HG02943 (cell line): ENCODE measurements around the gene DPH1.

Source experiments
- ATAC-seq: cut with Tn5 transposase; IDR thresholded peaks from one replicate; pipeline ENCODE4 v1.9.1; 2021; ENCODE audit warnings: mild to moderate bottlenecking, low read depth, moderate library complexity; ENCODE audit not compliant: unreplicated experiment

DPH1 gene

DNA sequence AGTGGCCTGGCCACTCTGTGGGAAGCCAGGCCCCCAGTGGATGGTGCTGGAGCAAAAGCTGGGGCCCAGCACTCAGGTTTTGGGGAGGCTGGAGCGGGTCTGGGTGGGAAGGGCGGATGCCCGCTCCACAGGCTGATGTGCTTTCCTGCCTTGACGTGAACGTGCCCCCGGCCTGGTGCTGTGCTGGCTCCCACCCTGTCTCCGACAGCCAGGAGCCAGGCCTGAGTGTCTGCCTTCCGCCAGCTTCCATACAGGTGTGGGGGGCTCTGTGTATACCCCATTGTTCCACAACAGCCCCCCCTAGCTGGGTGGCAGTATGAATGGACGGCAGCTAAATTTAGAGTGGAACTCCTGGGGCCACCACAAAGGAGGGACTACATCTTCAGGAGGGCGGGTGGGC lies 45.0 kb downstream of the DPH1 start:
- no peak for ATAC-seq

DNA sequence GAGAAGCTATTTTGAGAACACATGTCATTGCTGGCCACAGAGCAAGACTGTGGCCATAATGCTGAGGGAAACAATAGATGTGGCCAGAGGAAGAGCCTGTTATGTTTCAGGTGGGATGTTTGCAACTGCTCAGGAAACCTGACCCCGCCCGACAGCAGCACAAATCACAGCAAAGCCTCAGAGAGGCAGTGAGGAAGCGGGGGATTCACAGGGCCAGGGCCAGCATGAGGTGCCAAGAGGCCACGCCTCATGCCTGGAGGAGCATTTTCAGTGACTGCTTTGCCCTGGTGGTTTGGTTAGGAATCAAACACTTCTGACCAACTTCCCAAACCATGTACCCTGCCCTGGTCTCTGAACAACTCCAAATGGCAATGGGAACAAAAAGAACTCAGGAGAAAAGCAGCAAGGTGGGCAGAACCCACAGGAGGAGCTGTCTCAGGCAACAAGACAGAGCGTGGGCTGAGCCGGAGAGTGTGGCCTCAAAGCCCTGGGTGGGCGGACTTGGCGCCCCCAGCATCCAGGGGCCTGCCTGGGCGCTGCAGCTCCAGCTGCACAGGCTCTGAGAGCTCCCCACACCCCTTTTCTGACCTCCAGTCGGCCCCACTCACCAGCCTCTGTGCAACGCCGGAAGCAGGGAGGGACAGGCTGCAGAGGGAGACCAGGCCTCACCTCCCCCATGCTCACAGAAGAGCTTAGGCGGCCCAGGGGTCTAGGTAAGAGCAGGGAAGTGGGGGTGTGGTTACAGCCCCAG lies 45.6 kb downstream of the DPH1 start:
- no peak for ATAC-seq

DNA sequence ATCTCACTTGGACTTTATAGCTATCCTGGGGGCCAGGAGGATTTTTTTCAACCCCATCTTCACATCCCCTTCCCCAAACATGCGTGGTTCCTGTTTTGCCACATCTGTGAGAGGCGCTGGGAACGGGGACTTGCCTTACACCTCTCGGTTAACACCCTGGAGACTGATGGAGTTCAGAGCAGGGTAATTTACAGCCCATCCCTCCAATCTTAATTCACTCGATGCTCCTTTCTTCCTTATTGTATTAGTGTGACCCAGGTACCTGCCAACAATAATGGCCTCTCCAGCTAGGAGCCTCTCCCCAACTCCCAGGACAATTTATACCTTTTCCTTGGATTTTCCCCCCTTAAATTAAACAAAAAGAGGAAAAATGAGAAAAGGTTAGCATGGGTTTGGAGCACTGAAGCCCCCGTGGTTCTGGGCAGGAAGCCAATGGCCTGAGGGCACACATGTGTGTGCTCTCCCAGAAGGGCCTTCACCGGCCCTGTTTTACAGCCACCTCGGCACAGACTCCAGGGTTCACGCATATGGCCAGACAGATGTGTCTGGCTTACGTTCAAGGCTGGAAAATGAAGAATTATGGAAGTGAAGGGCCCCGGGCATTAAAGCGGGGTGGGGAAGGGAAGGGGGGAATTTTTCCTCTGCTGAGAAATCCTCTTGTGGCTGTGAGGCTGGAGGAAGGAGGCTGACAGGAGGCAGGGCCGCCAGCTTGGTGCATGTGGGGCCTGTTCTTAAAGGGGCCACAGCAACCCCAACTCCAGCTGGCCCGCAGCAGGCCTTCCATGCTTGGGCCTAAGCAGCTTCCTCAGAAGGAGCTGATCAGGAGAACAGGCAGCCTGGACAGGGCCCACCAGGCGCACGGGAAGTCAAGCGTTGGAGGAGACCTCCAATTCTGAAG lies 46.4 kb downstream of the DPH1 start:
- no peak for ATAC-seq

DNA sequence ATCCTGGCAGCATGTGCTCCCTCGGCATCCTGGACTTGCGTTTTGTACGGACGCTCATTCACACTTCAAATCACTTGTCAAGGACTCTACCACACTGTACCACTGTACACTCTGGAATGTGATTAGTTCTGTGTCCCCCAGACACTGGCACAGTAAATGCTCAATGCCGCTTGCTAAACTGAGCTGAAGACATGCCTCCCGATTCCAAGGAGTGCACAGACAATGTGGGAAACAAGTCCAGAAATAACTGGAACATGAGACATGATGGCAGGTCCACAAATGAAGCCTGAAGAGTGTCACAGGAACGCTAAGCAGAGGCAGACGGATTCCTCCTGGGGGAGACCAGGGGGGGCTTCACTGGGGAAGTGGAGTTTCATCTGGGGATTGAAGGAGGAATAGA lies 47.1 kb downstream of the DPH1 start:
- no peak for ATAC-seq

DNA sequence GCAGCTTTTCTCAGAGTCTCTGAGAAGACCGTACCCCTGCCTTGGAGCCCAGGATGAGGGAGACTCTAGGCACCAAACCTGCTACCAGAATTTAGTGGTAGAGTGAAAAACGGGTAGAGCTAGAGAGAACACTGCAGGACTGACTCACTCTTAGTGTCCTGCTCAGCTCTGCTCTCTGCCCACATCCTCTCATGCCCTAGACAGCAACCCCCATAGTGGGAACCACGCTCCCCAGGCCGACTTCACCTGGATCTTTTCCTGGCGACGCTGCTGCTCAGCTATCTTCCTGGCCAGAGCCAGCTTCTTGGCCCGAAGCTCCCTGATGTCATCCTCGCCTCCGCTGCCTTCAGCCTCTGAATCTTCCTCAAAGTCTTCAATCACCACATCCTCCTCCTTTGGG lies 51.6 kb downstream of the DPH1 start:
- no peak for ATAC-seq

DNA sequence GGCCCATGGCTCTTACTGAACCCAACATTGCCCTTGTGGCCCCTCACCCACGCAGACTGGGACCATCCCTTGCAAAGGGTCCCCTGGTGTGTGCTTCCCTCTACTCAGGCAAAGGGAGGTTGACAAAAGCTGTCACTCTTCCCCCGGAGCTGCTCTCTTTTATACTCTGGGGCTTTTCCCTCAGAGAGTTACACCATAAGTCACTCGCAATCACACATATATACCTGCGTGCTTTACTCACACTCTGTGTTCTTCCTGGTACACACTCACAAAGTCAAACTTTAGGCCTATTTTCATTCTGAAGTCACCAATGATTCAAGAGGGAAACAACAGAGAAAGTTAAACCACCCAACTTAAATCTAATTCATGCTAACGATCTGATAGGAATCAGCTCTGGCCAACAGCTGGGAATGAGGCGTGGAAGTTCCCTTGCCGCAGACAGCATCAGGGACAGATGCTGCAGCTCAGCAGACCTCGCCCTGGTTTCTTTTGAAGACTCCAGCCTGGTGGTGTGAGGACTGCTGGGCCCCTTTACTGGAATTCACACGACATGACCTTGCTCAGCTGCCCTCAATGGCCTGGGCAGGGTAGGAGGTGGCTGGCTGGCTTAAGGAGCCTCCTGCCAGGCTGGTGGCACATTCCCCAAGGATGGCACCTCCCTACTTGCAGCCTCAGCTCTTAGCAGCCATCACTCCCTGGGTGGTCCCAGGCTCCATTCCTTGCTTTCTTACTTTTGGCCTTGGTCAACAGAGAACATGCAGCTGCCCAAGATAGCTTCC lies 52.2 kb downstream of the DPH1 start:
- ATAC-seq, result no peak

DNA sequence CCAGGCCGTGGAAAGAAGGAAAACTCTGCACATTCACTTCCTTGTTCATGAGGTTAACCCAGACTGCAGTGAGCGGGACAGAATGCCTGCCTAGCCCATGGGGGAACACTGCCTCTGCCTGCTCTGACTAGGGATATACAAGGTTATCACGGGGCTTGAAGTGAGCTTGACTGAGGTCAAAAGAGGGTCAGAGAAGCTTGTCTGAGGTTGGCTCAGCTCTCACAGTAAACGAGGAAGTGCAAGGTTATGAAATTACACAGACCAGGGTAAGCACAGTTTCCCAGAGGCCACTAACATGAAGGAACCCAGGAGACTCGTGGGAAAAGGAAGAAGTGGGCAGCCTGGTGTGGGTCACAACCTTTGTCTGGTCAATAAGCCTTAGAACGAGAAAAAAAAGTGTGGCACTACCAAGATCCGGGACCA lies 53.7 kb downstream of the DPH1 start:
- no peak for ATAC-seq

DNA sequence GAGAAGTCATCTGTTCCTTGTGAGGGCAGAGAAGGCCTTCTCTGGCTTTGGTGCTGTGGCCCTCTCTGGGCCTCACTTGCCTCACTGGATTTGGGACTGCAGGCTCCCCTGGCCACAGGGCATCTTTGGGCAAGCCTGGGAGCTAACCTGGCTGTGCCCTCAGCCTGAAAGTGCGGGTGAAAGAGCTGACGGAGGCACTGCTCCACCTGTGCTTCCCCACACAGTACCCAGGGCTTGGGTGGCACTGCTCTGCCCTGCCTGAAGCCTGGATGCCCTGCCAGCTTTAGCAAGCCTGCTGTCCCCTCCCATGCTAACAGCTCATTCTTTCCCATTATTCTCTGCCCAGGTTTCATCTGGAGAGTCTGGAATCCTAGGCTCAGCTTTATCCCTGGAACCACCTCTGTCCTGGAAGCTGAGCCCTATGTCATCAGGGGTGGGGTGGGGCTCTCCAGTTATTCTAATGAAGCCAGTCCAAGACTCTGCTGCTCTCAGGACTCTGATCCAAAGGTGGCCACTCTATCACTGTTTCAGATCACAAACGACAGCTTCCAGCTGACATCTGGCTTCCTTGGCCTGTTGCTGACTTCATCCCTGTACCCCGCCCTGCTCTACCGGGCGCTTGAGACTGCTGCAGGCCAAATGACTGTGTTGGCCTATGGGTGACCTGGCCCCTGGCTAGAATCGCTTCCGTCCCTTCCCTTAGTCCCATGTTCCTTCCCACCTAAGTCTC lies 54.2 kb downstream of the DPH1 start:
- no peak for ATAC-seq

DNA sequence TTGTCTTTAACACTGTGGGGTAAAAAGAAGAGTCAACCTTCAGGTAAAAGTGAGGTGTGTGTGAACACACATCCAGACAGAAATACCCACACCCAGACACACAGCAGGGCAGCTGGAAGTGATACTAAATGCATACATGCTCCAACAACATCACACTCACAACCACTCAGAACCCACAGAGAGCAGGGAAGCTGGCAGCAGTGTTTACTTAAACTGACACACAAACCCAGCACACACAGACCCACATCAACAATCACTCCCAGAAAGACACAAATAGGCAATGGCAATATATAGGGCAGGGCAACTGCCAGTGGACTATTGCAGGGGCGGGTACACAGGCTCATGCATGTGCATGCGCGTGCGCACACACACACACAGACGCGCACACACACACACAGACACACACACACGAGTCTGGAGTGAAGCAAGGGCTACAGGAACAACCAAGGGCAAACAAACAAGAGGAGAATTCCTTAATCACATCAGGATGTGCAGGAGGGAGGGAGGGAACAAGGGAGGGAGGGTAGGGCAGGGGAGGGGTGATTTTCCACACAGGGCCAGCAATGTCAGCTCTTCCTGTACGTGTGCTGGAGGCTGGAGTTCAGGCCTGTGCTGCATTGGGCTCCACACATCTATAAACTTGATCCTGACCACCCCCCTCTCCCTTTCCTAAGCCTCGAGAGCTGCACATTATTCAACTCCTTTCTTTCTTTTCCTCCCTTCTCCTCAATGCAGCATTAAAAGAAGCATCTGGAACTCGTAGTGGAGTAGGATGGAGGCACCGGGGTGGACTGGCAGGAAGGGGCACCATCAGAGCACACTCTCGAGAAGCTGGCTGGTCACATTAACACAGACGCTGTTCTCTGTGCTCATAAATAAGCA lies 55.1 kb downstream of the DPH1 start:
- ATAC-seq, result no peak

DNA sequence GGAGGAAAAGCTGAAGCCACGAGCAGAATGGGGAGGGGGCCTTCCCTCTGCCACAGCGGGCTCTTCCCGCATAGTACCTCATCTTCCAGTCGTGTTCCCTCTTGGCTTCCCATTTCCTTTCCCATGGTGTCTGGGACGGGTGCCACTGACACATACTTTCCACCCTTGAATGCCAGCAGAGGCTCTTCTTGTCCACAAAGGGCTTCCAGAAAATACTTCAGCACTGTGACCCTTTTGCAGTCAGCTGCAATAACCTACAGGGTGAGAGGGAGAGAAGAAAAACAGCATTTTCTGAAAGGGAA lies 55.6 kb downstream of the DPH1 start:
- no peak for ATAC-seq

DNA sequence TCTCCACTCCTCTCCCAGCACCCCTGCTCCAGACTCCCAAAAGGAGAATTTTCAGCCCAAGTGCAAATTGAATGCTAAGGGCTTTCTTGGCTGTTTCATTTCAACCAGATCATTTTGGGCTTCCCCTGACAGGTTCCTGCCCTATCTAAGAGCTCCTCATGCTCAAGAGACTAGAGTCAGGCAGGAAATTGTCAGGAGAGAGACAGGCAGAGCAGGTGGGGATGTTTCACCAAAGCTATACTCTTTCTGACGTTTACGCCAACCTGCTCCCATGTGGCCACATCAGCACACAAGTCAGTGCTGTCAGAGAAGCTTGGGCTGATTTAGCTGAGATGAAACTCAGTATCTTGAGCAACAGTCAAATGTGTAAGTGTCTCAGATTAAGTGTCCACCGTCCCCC lies 56.4 kb downstream of the DPH1 start:
- ATAC-seq, result no peak

DNA sequence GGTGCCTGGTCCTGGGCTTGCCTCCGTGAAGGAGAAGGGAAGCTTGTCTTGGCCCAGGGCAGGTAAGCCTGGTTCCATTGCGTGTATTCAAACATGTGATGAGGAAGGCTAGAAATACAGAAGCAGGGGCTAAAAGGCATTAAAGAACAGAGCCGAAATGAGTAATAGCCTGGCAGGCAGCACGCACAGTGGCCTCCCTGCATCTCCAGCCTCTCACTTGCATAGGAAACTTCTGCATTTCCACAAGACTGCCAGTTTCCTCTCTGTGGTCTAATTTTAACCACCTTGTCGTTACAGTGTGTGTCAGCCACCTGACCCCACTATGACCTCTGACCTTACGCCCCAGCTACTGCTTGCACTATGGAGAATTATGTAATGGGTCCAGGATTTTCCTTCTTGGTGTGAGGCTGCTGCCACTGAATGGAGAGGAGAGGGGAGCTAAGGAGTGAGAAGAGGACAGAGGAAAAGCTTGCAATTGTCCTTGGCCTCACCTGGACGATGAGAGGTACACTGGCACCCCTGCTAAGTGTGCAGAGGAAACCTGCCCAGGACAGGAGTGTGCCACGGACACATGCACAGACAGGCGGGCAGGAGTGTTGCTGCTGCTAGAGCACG lies 57.8 kb downstream of the DPH1 start:
- no peak for ATAC-seq

DNA sequence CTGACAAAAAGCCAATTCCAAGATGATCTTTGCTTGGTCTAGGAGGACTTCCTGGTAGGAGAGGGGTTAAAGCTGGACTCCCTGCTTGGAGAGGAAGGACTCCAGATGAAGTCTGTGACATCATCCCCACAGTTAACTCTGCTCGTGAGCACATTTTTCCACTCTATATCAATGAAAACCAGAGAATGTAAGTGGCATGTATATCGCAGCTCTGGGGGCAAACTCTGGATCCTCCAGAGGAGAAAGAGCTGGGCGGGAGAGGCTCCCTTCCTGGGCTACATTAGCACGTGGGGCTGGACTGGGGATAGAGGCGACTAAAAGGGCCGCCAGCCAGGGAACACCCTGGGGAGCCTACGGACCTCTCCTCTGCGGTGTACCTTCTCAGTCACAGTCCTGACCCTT lies 59.1 kb downstream of the DPH1 start:
- ATAC-seq, result peak; percentile 31

DNA sequence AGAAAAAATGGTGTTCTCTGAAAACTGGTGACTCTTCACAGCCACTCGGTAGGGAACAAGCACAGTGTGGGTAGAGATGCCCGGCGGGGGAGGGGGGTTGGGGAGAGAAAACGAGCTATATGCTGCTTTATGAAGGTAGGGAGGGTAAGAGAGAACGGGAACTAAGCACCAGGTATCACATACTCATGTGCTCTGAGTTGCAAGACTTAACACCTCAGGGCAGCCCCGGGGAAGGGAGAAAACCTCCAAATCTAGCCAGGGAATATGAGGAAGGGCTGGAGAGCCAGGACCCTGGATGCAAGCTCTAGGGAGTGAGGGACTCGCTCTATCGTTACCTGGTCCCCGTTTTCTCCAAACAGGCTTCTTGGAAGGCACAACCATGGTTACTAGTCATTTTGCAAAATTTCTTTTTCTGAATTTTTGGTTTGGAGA lies 60.3 kb downstream of the DPH1 start:
- ATAC-seq, result no peak

DNA sequence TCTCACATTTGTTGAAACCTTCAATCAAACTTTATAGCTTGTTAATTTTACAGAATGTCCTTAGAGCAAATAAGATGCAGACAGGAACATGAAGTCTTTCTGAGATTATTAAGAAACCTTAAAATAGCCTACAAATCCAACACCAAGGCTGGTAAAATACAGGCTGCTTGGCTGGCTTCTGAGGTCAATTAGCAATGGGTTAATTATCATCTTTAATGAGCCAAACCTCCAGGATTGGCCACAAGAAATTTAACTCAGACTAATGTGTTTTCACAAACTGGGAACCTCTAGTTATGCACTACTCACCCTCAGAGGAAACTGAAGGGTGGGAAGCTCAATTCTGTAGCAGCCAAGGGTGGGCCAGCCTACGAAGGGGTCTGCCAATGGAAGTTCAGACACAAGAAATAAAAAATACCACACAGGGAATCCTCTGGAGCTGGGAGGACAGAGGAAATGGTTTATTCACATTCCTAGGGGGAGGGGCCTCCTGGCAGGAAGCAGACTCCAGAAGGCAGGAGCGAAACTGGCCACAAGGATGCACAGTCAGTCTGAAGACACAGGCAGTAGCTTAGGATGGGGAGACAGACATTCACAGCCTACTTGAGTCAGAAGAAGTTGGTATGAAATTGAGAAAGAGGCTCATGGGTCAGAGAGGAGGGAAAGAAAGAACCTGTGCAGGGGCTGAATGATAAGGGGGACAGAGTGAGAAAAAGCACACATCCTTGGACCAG lies 61.0 kb downstream of the DPH1 start:
- ATAC-seq, result no peak

DNA sequence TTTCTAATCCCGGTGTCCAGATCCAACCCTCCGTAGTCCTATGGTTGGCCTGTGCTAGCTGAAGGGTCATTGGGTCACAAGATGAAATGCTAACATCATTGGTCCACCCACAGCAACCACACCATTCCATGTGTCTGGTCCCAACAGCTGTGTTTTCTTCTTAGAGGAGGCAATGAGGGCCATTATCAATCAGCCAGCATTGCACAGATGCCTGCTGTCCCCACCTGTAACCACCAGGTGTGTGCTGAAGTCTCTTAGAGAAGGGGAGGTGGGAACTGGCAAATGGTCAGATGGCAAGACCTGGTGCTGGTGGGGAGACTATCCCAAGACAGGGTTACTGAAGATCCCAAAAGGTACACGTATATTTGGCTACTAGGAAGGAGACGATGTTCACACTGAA lies 62.3 kb downstream of the DPH1 start:
- ATAC-seq, result no peak

DNA sequence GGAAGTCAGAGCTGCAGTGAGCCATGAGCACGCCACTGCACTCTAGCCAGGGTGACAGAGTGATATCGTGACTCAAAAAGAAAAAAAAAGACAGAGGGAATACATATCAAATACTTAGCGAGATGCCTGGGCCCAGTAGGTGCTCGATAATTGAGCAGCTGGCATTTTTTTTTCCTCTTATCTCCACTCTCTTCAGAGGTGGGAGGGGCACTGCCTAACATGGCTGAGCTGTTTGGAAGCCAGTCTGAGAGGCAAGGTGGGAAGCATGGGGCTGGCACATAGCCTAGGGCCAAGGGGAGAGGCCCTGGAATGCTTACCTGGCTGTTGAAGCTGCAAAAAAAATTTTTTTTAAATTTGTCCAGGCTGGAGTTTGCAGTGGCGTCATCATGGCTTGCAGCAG lies 63.4 kb downstream of the DPH1 start:
- no peak for ATAC-seq
